ENCODE data around the gene TCTN1. TPM values are rescaled to one million over a fixed set of nuclear protein-coding genes. Genes with fewer than 3 reads are reported as not detected.

TCTN1 gene
- total RNA-seq, 4 donors from 2014 or later = 98.8 to 204 (median 125) TPM

- intact Hi-C loops (cut with DNase I) = no loop called here
- H3K4me1 ChIP-seq = peaks cover 8% of the 10 kb centered on the region in 2 donors
- H3K36me3 ChIP-seq = no peaks in the 10 kb centered on the region
- TF ChIP-seq, protein P1, sequence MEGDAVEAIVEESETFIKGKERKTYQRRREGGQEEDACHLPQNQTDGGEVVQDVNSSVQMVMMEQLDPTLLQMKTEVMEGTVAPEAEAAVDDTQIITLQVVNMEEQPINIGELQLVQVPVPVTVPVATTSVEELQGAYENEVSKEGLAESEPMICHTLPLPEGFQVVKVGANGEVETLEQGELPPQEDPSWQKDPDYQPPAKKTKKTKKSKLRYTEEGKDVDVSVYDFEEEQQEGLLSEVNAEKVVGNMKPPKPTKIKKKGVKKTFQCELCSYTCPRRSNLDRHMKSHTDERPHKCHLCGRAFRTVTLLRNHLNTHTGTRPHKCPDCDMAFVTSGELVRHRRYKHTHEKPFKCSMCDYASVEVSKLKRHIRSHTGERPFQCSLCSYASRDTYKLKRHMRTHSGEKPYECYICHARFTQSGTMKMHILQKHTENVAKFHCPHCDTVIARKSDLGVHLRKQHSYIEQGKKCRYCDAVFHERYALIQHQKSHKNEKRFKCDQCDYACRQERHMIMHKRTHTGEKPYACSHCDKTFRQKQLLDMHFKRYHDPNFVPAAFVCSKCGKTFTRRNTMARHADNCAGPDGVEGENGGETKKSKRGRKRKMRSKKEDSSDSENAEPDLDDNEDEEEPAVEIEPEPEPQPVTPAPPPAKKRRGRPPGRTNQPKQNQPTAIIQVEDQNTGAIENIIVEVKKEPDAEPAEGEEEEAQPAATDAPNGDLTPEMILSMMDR (IDR thresholded peaks at IDR 0.05) = no peak
- no peak for TF ChIP-seq POLR2A (IDR thresholded peaks at IDR 0.05)
- H3K27me3 ChIP-seq = no peaks in the 10 kb centered on the region
- H3K9me3 ChIP-seq = no peaks in the 10 kb centered on the region
- peak; percentile 43 to 47 for DNase-seq
- 12 to 18% methylated on average over 5 to 16 of the region's 64 CpGs for WGBS, 2 donors
- H3K4me3 ChIP-seq (replicated peaks in 1 of 3) = peak within 1 kb of the TSS; percentile 27 to 58 (median 30)
- peak within 1 kb of the TSS in 2 of 3 donors; percentile 2 to 73 for H3K27ac ChIP-seq
Measured at GRCh38 chr12:110688446-110689280, 74.7 kb downstream of the TCTN1 start, which contains the start of gene HVCN1. TSS of gene HVCN1 (minus strand) at chr12:110689115. CDS start at chr12:110683245, 5,870 bp downstream.

- no peaks in the 10 kb centered on the region for H3K27me3 ChIP-seq
- intact Hi-C loops (cut with DNase I) = no loop called here
- peaks cover 8% of the 10 kb centered on the region in 2 donors for H3K4me1 ChIP-seq
- 13 to 20% methylated on average over 19 to 27 of the region's 38 CpGs for WGBS, 2 donors
- peak; percentile 26 to 42 for DNase-seq
- peak overlapping the region in 2 of 3 donors; percentile 17 to 58 for H3K4me3 ChIP-seq (replicated peaks in 1 of 3)
- no peak for TF ChIP-seq POLR2A (IDR thresholded peaks at IDR 0.05)
- TF ChIP-seq, protein P1 (IDR thresholded peaks at IDR 0.05) = no peak
- no peaks in the 10 kb centered on the region for H3K9me3 ChIP-seq
- no peaks in the 10 kb centered on the region for H3K36me3 ChIP-seq
- H3K27ac ChIP-seq = peak overlapping the region in 2 of 3 donors; percentile 2 to 73
Measured at GRCh38 chr12:110689281-110690126, 75.6 kb downstream of the TCTN1 start.

GRCh38 chr12:110690127-110690430, 76.2 kb downstream of the TCTN1 start:
- no peaks in the 10 kb centered on the region for H3K36me3 ChIP-seq

GRCh38 chr12:110693731-110694130, 79.8 kb downstream of the TCTN1 start:
- DNase-seq = no peak
- Histone ChIP-seq H3K27ac (no peak overlapping the region), H3K4me3 (replicated peaks in 1 of 3) (no peak overlapping the region), H3K4me1 (peaks cover 4 to 7% of the 10 kb centered on the region in 2 donors), H3K27me3 (no peaks in the 10 kb centered on the region), H3K9me3 (no peaks in the 10 kb centered on the region), H3K36me3 (no peaks in the 10 kb centered on the region)
- TF ChIP-seq, protein P1 (IDR thresholded peaks at IDR 0.05) = no peak
- no peak for TF ChIP-seq POLR2A (IDR thresholded peaks at IDR 0.05)
- WGBS, 2 donors = 81 to 86% methylated on average over 7 of the region's 7 CpGs
- intact Hi-C loops (cut with DNase I) = no loop called here

More at GRCh38 chr12:110690127-110690430, 76.2 kb downstream of the TCTN1 start:
- whole genome bisulfite sequencing, 2 donors = 69 to 72% methylated on average over 4 of the region's 4 CpGs
- peaks cover 8% of the 10 kb centered on the region in 2 donors for H3K4me1 ChIP-seq
- intact Hi-C loops (cut with DNase I) = no loop called here
- H3K9me3 ChIP-seq = no peaks in the 10 kb centered on the region
- DNase-seq = no peak
- H3K4me3 ChIP-seq (replicated peaks in 1 of 3) = no peak overlapping the region
- H3K27me3 ChIP-seq = no peaks in the 10 kb centered on the region
- no peak overlapping the region for H3K27ac ChIP-seq
- TF ChIP-seq, protein P1 (IDR thresholded peaks at IDR 0.05) = no peak
- TF ChIP-seq POLR2A (IDR thresholded peaks at IDR 0.05) = no peak

Data from thyroid gland (tissue), 4 donors.